ENCODE results near the gene GAS5. TPM values are rescaled to one million over a fixed set of nuclear protein-coding genes. Genes with fewer than 3 reads are reported as not detected.
A peak's percentile ranks its signal among the peaks of the same experiment; 100 is the strongest.

GAS5 gene
- total and polyA plus RNA-seq, 2 of the 8 experiments (the other 6 are each of a cell fraction or from before 2014, with no cell fraction given): 799 to 1,238 TPM

- 85% methylated on average over 5 of the region's 5 CpGs; no CpG with 5 or more reads in 1 of the 2 experiments for WGBS, 2 experiments (ENCODE audit: extremely low coverage in 1 of 2, insufficient coverage in 1 of 2, insufficient read length in 1 of 2, insufficient replicate concordance in 2 of 2, low coverage in 1 of 2, low lambda C conversion rate in 2 of 2, missing lambda C conversion rate in 1 of 2)
- H3K9ac ChIP-seq (replicated peaks in 1 of 4; ENCODE audit: extremely low read depth in 1 of 4, low read depth in 3 of 4, low read length in 3 of 4): peak overlapping the region in 2 of 4 experiments; percentile 5 to 23; a peak in 3 of 7 replicates
- H3K4me3 ChIP-seq (ENCODE audit: extremely low read depth in 1 of 4, insufficient read depth in 2 of 4, low read depth in 3 of 4, low read length in 4 of 4): peak overlapping the region; percentile 3 to 100 (median 90); a peak in 5 of 8 replicates
- TF ChIP-seq NANOG (IDR thresholded peaks at IDR 0.05; ENCODE audit: insufficient read depth, low read depth, low read length, poor library complexity, severe bottlenecking) (no peak), SUZ12 (IDR thresholded peaks at IDR 0.05; ENCODE audit: low read length) (no peak), SIN3A (conservative IDR thresholded peaks at IDR 0.05 in 1 of 2, IDR thresholded peaks at IDR 0.05 in 1 of 2; ENCODE audit: low read depth in 1 of 2, low read length in 2 of 2) (no peak), EP300 (IDR thresholded peaks at IDR 0.05; ENCODE audit: borderline replicate concordance in 1 of 2, low read depth in 2 of 2, low read length in 2 of 2) (no peak), POLR2AphosphoS5 (IDR thresholded peaks at IDR 0.05; ENCODE audit: low read depth, low read length) (peak; percentile 72; the same call in 1 of the 2 replicates), TEAD4 (IDR thresholded peaks at IDR 0.05; ENCODE audit: low read depth, low read length) (no peak), KDM4A (IDR thresholded peaks at IDR 0.05; ENCODE audit: low read depth, low read length, severe bottlenecking) (no peak), CTCF (IDR thresholded peaks at IDR 0.05; ENCODE audit: control extremely low read depth in 1 of 3, insufficient read depth in 1 of 3, low read depth in 1 of 3, low read length in 3 of 3) (no peak), CREB1 (IDR thresholded peaks at IDR 0.05) (no peak)
Measured at GRCh38 chr1:173864179-173864867, 3.5 kb downstream of the GAS5 start.

More at GRCh38 chr1:173864179-173864867, 3.5 kb downstream of the GAS5 start:
- no peak overlapping the region for H2BK20ac ChIP-seq (ENCODE audit: low read length)
- FAIRE-seq (no peak), DNase-seq (ENCODE audit: low read depth in 1 of 2, low spot score in 2 of 2) (no peak)
- no peak overlapping the region for H2BK120ac ChIP-seq (replicated peaks; ENCODE audit: low read depth, low read length)
- H2AK5ac ChIP-seq (ENCODE audit: low read depth, low read length): no peak overlapping the region
- no peak overlapping the region for H3K14ac ChIP-seq (ENCODE audit: insufficient read length)
- no peak overlapping the region for H2BK5ac ChIP-seq (ENCODE audit: low read depth, low read length)
- H3K18ac ChIP-seq (ENCODE audit: extremely low read depth, low read length): no peak overlapping the region
- peaks cover 3% of the 10 kb centered on the region for H3K23me2 ChIP-seq (ENCODE audit: low read depth, low read length)
- H4K5ac ChIP-seq (ENCODE audit: insufficient read length, low read depth, low read length): no peak overlapping the region
- H3K79me2 ChIP-seq (ENCODE audit: control insufficient read depth in 1 of 2, insufficient read depth in 2 of 2, low read length in 2 of 2): peaks cover 0 to 33% of the 10 kb centered on the region in 2 experiments; a peak in 3 of 4 replicates
- H3K4me1 ChIP-seq (replicated peaks in 1 of 4; ENCODE audit: control insufficient read depth in 3 of 4, insufficient read depth in 4 of 4, low read length in 3 of 4): peaks cover 2 to 10% (median 4%) of the 10 kb centered on the region in 4 experiments; a peak in 5 of 7 replicates
- H2BK12ac ChIP-seq (ENCODE audit: low read depth, low read length): no peak overlapping the region
- no peaks in the 10 kb centered on the region for H3K9me3 ChIP-seq (ENCODE audit: insufficient read depth in 2 of 2, low read depth in 1 of 2, low read length in 1 of 2)
- H3K4me2 ChIP-seq (ENCODE audit: insufficient read depth in 1 of 2, low read depth in 2 of 2, low read length in 2 of 2): peak overlapping the region; percentile 68 to 95
- no peak overlapping the region for H3K56ac ChIP-seq (replicated peaks; ENCODE audit: insufficient read length, low read depth, low read length)
- H3K4ac ChIP-seq (replicated peaks; ENCODE audit: insufficient read length, low read depth, low read length): no peak overlapping the region
- no peak overlapping the region for H2AFZ ChIP-seq (ENCODE audit: low read length)
- POLR2A ChIA-PET (ENCODE audit: partially characterized antibody): interaction anchor here (0.5 to 13.3 kb wide), 27 partner anchors 12 to 480 kb away, joined by 3 to 475 read pairs (median 5); partner anchors contain the start of genes CENPL, DARS2, RC3H1 and SERPINC1
- H3K23ac ChIP-seq (ENCODE audit: insufficient read length): no peak overlapping the region
- H2BK15ac ChIP-seq (ENCODE audit: low read length): no peak overlapping the region
- CTCF ChIA-PET (ENCODE audit: partially characterized antibody): interaction anchor here (0.7 to 1.8 kb wide), 3 partner anchors 55 to 1185 kb away, joined by 3 to 6 read pairs (median 4); no protein-coding TSS in a partner anchor
- no peaks in the 10 kb centered on the region for H3K27me3 ChIP-seq (replicated peaks in 1 of 4; ENCODE audit: control insufficient read depth in 3 of 4, extremely low read depth in 1 of 4, insufficient read depth in 3 of 4, low read length in 3 of 4)
- H4K91ac ChIP-seq (replicated peaks; ENCODE audit: insufficient read length, low read length): no peak overlapping the region
- H3K36me3 ChIP-seq (ENCODE audit: control insufficient read depth in 2 of 4, insufficient read depth in 4 of 4, low read length in 3 of 4): peaks cover 25 to 49% (median 43%) of the 10 kb centered on the region in 4 experiments
- no peak overlapping the region for H3K27ac ChIP-seq (ENCODE audit: low read depth, low read length)
- H3K79me1 ChIP-seq (ENCODE audit: low read depth, low read length): no peaks in the 10 kb centered on the region
- H4K8ac ChIP-seq (ENCODE audit: extremely low read depth, insufficient read depth, low read length): no peak overlapping the region
- H4K20me1 ChIP-seq (replicated peaks in 1 of 2; ENCODE audit: control insufficient read depth in 1 of 2, insufficient read depth in 2 of 2, low read length in 2 of 2): peaks cover 7 to 11% of the 10 kb centered on the region in 2 experiments
